ENCODE measurements around the gene DGAT2.
A peak's percentile ranks its signal among the peaks of the same experiment; 100 is the strongest.

DGAT2 gene

GRCh38 chr11:75734491-75735180 lies 33.9 kb upstream of the DGAT2 start:
- Histone ChIP-seq H3K9me3 (ENCODE audit: control insufficient read depth, insufficient read depth, low read depth, low read length) (no peaks in the 10 kb centered on the region), H3K27ac (ENCODE audit: extremely low read depth, low read depth, low read length) (no peak overlapping the region), H3K4me3 (ENCODE audit: low read depth, low read length) (no peak overlapping the region), H3K4me1 (ENCODE audit: control insufficient read depth, insufficient read depth, low read length) (no peaks in the 10 kb centered on the region), H3K36me3 (ENCODE audit: control insufficient read depth in 2 of 2, insufficient read depth in 1 of 2, low read length in 2 of 2) (no peaks in the 10 kb centered on the region)
- POLR2A ChIA-PET = no interaction called here
- CTCF ChIA-PET = interaction anchor here (0.6 to 1.1 kb wide), 3 partner anchors 9 to 68 kb away, joined by 3 to 5 read pairs (median 3); no protein-coding TSS in a partner anchor
- TF ChIP-seq ZNF660 (tag by site-specific recombination; IDR thresholded peaks at IDR 0.05) (no peak), ZNF341 (tag by site-specific recombination; IDR thresholded peaks at IDR 0.05; ENCODE audit: low read depth) (0 out of 2 replicates have a peak, but pooled peaks have one; percentile 15)

GRCh38 chr11:75735181-75735845 lies 33.3 kb upstream of the DGAT2 start:
- Histone ChIP-seq H3K9me3 (ENCODE audit: control insufficient read depth, insufficient read depth, low read depth, low read length) (no peaks in the 10 kb centered on the region), H3K4me3 (ENCODE audit: low read depth, low read length) (no peak overlapping the region), H3K27ac (ENCODE audit: extremely low read depth, low read depth, low read length) (no peak overlapping the region), H3K36me3 (ENCODE audit: control insufficient read depth in 2 of 2, insufficient read depth in 1 of 2, low read length in 2 of 2) (no peaks in the 10 kb centered on the region), H3K4me1 (ENCODE audit: control insufficient read depth, insufficient read depth, low read length) (no peaks in the 10 kb centered on the region)
- TF ChIP-seq, protein P1, sequence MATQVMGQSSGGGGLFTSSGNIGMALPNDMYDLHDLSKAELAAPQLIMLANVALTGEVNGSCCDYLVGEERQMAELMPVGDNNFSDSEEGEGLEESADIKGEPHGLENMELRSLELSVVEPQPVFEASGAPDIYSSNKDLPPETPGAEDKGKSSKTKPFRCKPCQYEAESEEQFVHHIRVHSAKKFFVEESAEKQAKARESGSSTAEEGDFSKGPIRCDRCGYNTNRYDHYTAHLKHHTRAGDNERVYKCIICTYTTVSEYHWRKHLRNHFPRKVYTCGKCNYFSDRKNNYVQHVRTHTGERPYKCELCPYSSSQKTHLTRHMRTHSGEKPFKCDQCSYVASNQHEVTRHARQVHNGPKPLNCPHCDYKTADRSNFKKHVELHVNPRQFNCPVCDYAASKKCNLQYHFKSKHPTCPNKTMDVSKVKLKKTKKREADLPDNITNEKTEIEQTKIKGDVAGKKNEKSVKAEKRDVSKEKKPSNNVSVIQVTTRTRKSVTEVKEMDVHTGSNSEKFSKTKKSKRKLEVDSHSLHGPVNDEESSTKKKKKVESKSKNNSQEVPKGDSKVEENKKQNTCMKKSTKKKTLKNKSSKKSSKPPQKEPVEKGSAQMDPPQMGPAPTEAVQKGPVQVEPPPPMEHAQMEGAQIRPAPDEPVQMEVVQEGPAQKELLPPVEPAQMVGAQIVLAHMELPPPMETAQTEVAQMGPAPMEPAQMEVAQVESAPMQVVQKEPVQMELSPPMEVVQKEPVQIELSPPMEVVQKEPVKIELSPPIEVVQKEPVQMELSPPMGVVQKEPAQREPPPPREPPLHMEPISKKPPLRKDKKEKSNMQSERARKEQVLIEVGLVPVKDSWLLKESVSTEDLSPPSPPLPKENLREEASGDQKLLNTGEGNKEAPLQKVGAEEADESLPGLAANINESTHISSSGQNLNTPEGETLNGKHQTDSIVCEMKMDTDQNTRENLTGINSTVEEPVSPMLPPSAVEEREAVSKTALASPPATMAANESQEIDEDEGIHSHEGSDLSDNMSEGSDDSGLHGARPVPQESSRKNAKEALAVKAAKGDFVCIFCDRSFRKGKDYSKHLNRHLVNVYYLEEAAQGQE (tag by site-specific recombination; IDR thresholded peaks at IDR 0.05) = no peak
- TF ChIP-seq MYNN (tag by site-specific recombination; IDR thresholded peaks at IDR 0.05; ENCODE audit: borderline replicate concordance) (no peak), KLF9 (tag by site-specific recombination; IDR thresholded peaks at IDR 0.05; ENCODE audit: low read depth) (no peak), ZBTB1 (tag by site-specific recombination; IDR thresholded peaks at IDR 0.05) (no peak), ZNF2 (tag by site-specific recombination; IDR thresholded peaks at IDR 0.05) (no peak), ZNF514 (tag by site-specific recombination; IDR thresholded peaks at IDR 0.05) (no peak), ZNF473 (tag by site-specific recombination; IDR thresholded peaks at IDR 0.05) (no peak), ZBTB8A (tag by site-specific recombination; IDR thresholded peaks at IDR 0.05) (no peak), GLI4 (tag by site-specific recombination; IDR thresholded peaks at IDR 0.05) (no peak), ZNF335 (tag by site-specific recombination; conservative IDR thresholded peaks at IDR 0.05) (no peak), REPIN1 (tag by site-specific recombination; IDR thresholded peaks at IDR 0.05; ENCODE audit: low read depth) (no peak), ZNF747 (tag by site-specific recombination; IDR thresholded peaks at IDR 0.05) (no peak)
- TF ChIP-seq, protein P2, sequence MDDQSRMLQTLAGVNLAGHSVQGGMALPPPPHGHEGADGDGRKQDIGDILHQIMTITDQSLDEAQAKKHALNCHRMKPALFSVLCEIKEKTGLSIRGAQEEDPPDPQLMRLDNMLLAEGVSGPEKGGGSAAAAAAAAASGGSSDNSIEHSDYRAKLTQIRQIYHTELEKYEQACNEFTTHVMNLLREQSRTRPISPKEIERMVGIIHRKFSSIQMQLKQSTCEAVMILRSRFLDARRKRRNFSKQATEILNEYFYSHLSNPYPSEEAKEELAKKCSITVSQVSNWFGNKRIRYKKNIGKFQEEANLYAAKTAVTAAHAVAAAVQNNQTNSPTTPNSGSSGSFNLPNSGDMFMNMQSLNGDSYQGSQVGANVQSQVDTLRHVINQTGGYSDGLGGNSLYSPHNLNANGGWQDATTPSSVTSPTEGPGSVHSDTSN (CRISPR knock-in tag; IDR thresholded peaks at IDR 0.05) = no peak
- TF ChIP-seq, protein P3, sequence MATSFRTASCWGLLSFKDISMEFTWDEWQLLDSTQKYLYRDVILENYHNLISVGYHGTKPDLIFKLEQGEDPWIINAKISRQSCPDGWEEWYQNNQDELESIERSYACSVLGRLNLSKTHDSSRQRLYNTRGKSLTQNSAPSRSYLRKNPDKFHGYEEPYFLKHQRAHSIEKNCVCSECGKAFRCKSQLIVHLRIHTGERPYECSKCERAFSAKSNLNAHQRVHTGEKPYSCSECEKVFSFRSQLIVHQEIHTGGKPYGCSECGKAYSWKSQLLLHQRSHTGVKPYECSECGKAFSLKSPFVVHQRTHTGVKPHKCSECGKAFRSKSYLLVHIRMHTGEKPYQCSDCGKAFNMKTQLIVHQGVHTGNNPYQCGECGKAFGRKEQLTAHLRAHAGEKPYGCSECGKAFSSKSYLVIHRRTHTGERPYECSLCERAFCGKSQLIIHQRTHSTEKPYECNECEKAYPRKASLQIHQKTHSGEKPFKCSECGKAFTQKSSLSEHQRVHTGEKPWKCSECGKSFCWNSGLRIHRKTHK (tag by site-specific recombination; IDR thresholded peaks at IDR 0.05) = no peak
- CTCF ChIA-PET = interaction anchor here (0.6 to 1.1 kb wide), 2 partner anchors 10 to 12 kb away, joined by 5 read pairs; no protein-coding TSS in a partner anchor
- POLR2A ChIA-PET = no interaction called here

All from HEK293 (cell line).